Small intestine (tissue), 7 donors: Measurements from ENCODE around the gene SPPL2B. TPM values are rescaled to one million over a fixed set of nuclear protein-coding genes. Genes with fewer than 3 reads are reported as not detected.
A peak's percentile ranks its signal among the peaks of the same experiment; 100 is the strongest.
"Not testable (repeated sequence)": the region's sequence is repeated elsewhere in the genome, so short reads cannot be mapped to it uniquely, and the experiment has no call there.

Experiments
- DNase-seq, 2 donors: peaks; one replicate each; pipeline versions ENCODE4 v3.0.0 to v3.0.0-alpha.2; 2013
- FAIRE-seq: peaks from 2 replicates; lab custom pipeline; 2012; peaks lifted over from hg19 to GRCh38; lab: Jason Lieb, UNC
- H3K27ac ChIP-seq, 3 donors: one replicate each; pipeline ENCODE4 v1.5.1; 2013; ENCODE audit warnings: low read length in 2 of 3, mild to moderate bottlenecking in 2 of 3, control low read depth in 1 of 3, inconsistent platforms in 1 of 3, low read depth in 1 of 3, moderate library complexity in 1 of 3
- H3K27me3 ChIP-seq, 3 donors: one replicate each; pipeline ENCODE4 v1.6.1; 2013; ENCODE audit warnings: low read length in 3 of 3, inconsistent platforms in 1 of 3; ENCODE audit not compliant: control insufficient read depth in 3 of 3, insufficient read depth in 3 of 3
- H3K36me3 ChIP-seq, 3 donors: one replicate each; pipeline ENCODE4 v1.6.1; 2013; ENCODE audit warnings: low read length in 3 of 3, inconsistent platforms in 1 of 3, low read depth in 1 of 3, mild to moderate bottlenecking in 1 of 3, moderate library complexity in 1 of 3; ENCODE audit not compliant: control insufficient read depth in 3 of 3, insufficient read depth in 2 of 3
- H3K4me1 ChIP-seq, 3 donors: one replicate each; pipeline ENCODE4 v1.6.1; 2013; ENCODE audit warnings: low read length in 2 of 3, inconsistent platforms in 1 of 3, low read depth in 1 of 3, mild to moderate bottlenecking in 1 of 3, moderate library complexity in 1 of 3; ENCODE audit not compliant: control insufficient read depth in 3 of 3, insufficient read depth in 2 of 3
- H3K4me3 ChIP-seq, 3 donors: one replicate each; pipeline ENCODE4 v1.5.1; 2013; ENCODE audit warnings: low read length in 3 of 3, control low read depth in 1 of 3, inconsistent platforms in 1 of 3, low read depth in 1 of 3, mild to moderate bottlenecking in 1 of 3, moderate library complexity in 1 of 3
- H3K9me3 ChIP-seq, 2 donors: one replicate each; pipeline ENCODE4 v1.6.1; 2013; ENCODE audit warnings: low read depth in 1 of 2, low read length in 1 of 2; ENCODE audit not compliant: control insufficient read depth in 2 of 2, insufficient read depth in 1 of 2
- WGBS, 3 donors: extraction: QIAGEN DNeasy Blood & Tissue Kit; methylation state at CpG; one replicate each; pipeline ENCODE4 v1.1.7; 2013; 5-methylcytosine and 5-hydroxymethylcytosine counted together
- polyA plus RNA-seq, 4 donors: library from polyadenylated mRNA; stranded (reverse) in 3 of 4; unstranded in 1 of 4; fragments of 200-250 nt in 3 of 4; fragments of 120-200 nt in 1 of 4; gene quantifications; one replicate each; pipeline versions ENCODE4 v1.2.1 to v1.2.3, GENCODE V29; 2013
- donor health status: healthy with polysubstance abuse.
- donor health status: control.
- donor health status: control.
- donor health status: Bipolar disorder and iron deficiency.
- donor health status: healthy.

The SPPL2B gene
- polyA plus RNA-seq, 4 donors, result 69.3 to 109 (median 78.2) TPM

- FAIRE-seq, result no peak
Measured at GRCh38 chr19:2345794-2346663, 17.5 kb downstream of the SPPL2B start.

GRCh38 chr19:2349818-2350217 is 21.3 kb downstream of the SPPL2B start:
- not testable (repeated sequence) for H3K9me3 ChIP-seq, H3K27me3 ChIP-seq, H3K4me3 ChIP-seq, FAIRE-seq, H3K4me1 ChIP-seq, DNase-seq, H3K27ac ChIP-seq
- 94 to 95% (median 95%) methylated on average over 24 of the region's 24 CpGs for WGBS, 3 donors
- H3K36me3 ChIP-seq, result peaks cover 2 to 82% (median 8%) of the 10 kb centered on the region in 3 donors

More at GRCh38 chr19:2345794-2346663, 17.5 kb downstream of the SPPL2B start:
- Histone ChIP-seq H3K4me3 (no peak overlapping the region), H3K36me3 (peaks cover 0 to 79% (median 3%) of the 10 kb centered on the region in 3 donors), H3K4me1 (peaks cover 0 to 4% (median 0%) of the 10 kb centered on the region in 3 donors), H3K27ac (peak overlapping the region in 1 of 3 donors; percentile 3), H3K27me3 (no peaks in the 10 kb centered on the region), H3K9me3 (peaks cover 0 to 2% of the 10 kb centered on the region in 2 donors)
- peak; percentile 72 to 80 for DNase-seq
- WGBS, 3 donors, result 37 to 62% (median 51%) methylated on average over 25 of the region's 25 CpGs

GRCh38 chr19:2350656-2351055 is 22.2 kb downstream of the SPPL2B start:
- Histone ChIP-seq H3K9me3 (peaks cover 0 to 2% of the 10 kb centered on the region in 2 donors), H3K4me3 (no peak overlapping the region), H3K27ac (no peak overlapping the region), H3K4me1 (peaks cover 0 to 4% (median 0%) of the 10 kb centered on the region in 3 donors), H3K36me3 (peaks cover 2 to 81% (median 8%) of the 10 kb centered on the region in 3 donors), H3K27me3 (no peaks in the 10 kb centered on the region)
- DNase-seq, result no peak
- no peak for FAIRE-seq
- WGBS, 3 donors, result 82 to 90% (median 86%) methylated on average over 16 of the region's 16 CpGs

- WGBS, 3 donors, result 93 to 96% (median 95%) methylated on average over 18 to 28 of the region's 28 CpGs
- Histone ChIP-seq H3K36me3 (peaks cover 2 to 81% (median 8%) of the 10 kb centered on the region in 3 donors), H3K27me3 (no peaks in the 10 kb centered on the region), H3K27ac (no peak overlapping the region), H3K4me1 (no peaks in the 10 kb centered on the region), H3K9me3 (peaks cover 0 to 2% of the 10 kb centered on the region in 2 donors), H3K4me3 (no peak overlapping the region)
- no peak for DNase-seq
- FAIRE-seq, result no peak
Measured at GRCh38 chr19:2351591-2351990, 23.1 kb downstream of the SPPL2B start.

- WGBS, 3 donors, result 93 to 97% (median 95%) methylated on average over 23 to 24 of the region's 24 CpGs
Measured at GRCh38 chr19:2352121-2352520, 23.6 kb downstream of the SPPL2B start.

GRCh38 chr19:2353159-2353886 is 24.8 kb downstream of the SPPL2B start:
- Histone ChIP-seq H3K36me3 (peaks cover 2 to 76% (median 8%) of the 10 kb centered on the region in 3 donors), H3K27ac (no peak overlapping the region), H3K4me1 (no peaks in the 10 kb centered on the region), H3K27me3 (no peaks in the 10 kb centered on the region), H3K4me3 (no peak overlapping the region), H3K9me3 (peaks cover 0 to 2% of the 10 kb centered on the region in 2 donors)
- FAIRE-seq (no peak), DNase-seq (no peak)
- WGBS, 3 donors, result 86 to 93% (median 91%) methylated on average over 38 to 45 of the region's 45 CpGs

More at GRCh38 chr19:2352121-2352520, 23.6 kb downstream of the SPPL2B start:
- Histone ChIP-seq H3K4me3 (no peak overlapping the region), H3K9me3 (peaks cover 0 to 2% of the 10 kb centered on the region in 2 donors), H3K36me3 (peaks cover 2 to 76% (median 8%) of the 10 kb centered on the region in 3 donors), H3K27me3 (no peaks in the 10 kb centered on the region), H3K4me1 (no peaks in the 10 kb centered on the region), H3K27ac (no peak overlapping the region)
- FAIRE-seq, result no peak
- DNase-seq, result no peak

- 89 to 90% (median 90%) methylated on average over 29 to 34 of the region's 34 CpGs for WGBS, 3 donors
- no peaks in the 10 kb centered on the region for H3K4me1 ChIP-seq
- H3K36me3 ChIP-seq, result peaks cover 2 to 68% (median 8%) of the 10 kb centered on the region in 3 donors
- no peaks in the 10 kb centered on the region for H3K9me3 ChIP-seq
- H3K27me3 ChIP-seq, result peaks cover 0 to 6% (median 0%) of the 10 kb centered on the region in 3 donors
- H3K4me3 ChIP-seq, result no peak overlapping the region
- DNase-seq, result no peak
- H3K27ac ChIP-seq, result no peak overlapping the region
- no peak for FAIRE-seq
Measured at GRCh38 chr19:2353887-2354592, 25.6 kb downstream of the SPPL2B start.

GRCh38 chr19:2354670-2355069 is 26.2 kb downstream of the SPPL2B start:
- FAIRE-seq, result no peak
- peaks cover 2 to 66% (median 8%) of the 10 kb centered on the region in 3 donors for H3K36me3 ChIP-seq

More at GRCh38 chr19:2354670-2355069, 26.2 kb downstream of the SPPL2B start:
- no peaks in the 10 kb centered on the region for H3K4me1 ChIP-seq
- H3K27me3 ChIP-seq, result peaks cover 0 to 9% (median 0%) of the 10 kb centered on the region in 3 donors
- no peak overlapping the region for H3K27ac ChIP-seq
- no peaks in the 10 kb centered on the region for H3K9me3 ChIP-seq
- no peak for DNase-seq
- 90 to 92% (median 90%) methylated on average over 17 of the region's 17 CpGs for WGBS, 3 donors
- H3K4me3 ChIP-seq, result no peak overlapping the region
